ENCODE results near the gene TMEM178B. TPM values are rescaled to one million over a fixed set of nuclear protein-coding genes. Genes with fewer than 3 reads are reported as not detected.

The TMEM178B gene
- total RNA-seq, 1 experiment from 2014 or later = not detected

- BruUV-seq (replicated peaks) = no TSS peak
- Histone ChIP-seq H3K9me3 (ENCODE audit: insufficient read depth, low read depth) (no peaks in the 10 kb centered on the region), H3F3A (ENCODE audit: insufficient read depth, low read depth) (no peaks in the 10 kb centered on the region), H3K79me2 (ENCODE audit: low read depth) (no peaks in the 10 kb centered on the region), H2AFZ (no peak overlapping the region), H3K9me2 (ENCODE audit: insufficient read depth) (no peaks in the 10 kb centered on the region), H3K27me3 (ENCODE audit: insufficient read depth, low read depth) (0 out of 2 replicates have a peak, but pooled peaks cover 8% of the 10 kb centered on the region), H3K36me3 (ENCODE audit: low read depth) (no peaks in the 10 kb centered on the region), H4K20me1 (ENCODE audit: insufficient read depth) (no peaks in the 10 kb centered on the region), H3K4me2 (no peak overlapping the region), H3K4me3 (no peak overlapping the region), H3K4me1 (replicated peaks; ENCODE audit: insufficient read depth) (no peaks in the 10 kb centered on the region), H3K27ac (no peak overlapping the region)
- POLR2A ChIA-PET (ENCODE audit: unreplicated experiment) = no interaction called here
- intact Hi-C loops (cut with micrococcal nuclease; ENCODE audit: unreplicated experiment) = no loop called here
- TF ChIP-seq EZH2 (IDR thresholded peaks at IDR 0.05; ENCODE audit: low read depth) (no peak), CTCF (conservative IDR thresholded peaks at IDR 0.05) (no peak)
- CTCF ChIA-PET = no interaction called here
- DNase-seq = no peak
Measured at GRCh38 chr7:141360416-141360760, 286.5 kb downstream of the TMEM178B start.

GRCh38 chr7:141360803-141361202 lies 286.9 kb downstream of the TMEM178B start:
- no TSS peak for BruUV-seq (replicated peaks)
- no peaks in the 10 kb centered on the region for H3K9me2 ChIP-seq (ENCODE audit: insufficient read depth)
- no peak overlapping the region for H3K4me3 ChIP-seq
- TF ChIP-seq CTCF (conservative IDR thresholded peaks at IDR 0.05) (no peak), EZH2 (IDR thresholded peaks at IDR 0.05; ENCODE audit: low read depth) (no peak)
- no peaks in the 10 kb centered on the region for H3K79me2 ChIP-seq (ENCODE audit: low read depth)
- H2AFZ ChIP-seq = no peak overlapping the region
- ChIA-PET POLR2A (ENCODE audit: unreplicated experiment) (no interaction called here), CTCF (no interaction called here)
- no peaks in the 10 kb centered on the region for H3K36me3 ChIP-seq (ENCODE audit: low read depth)
- H4K20me1 ChIP-seq (ENCODE audit: insufficient read depth) = no peaks in the 10 kb centered on the region
- H3K9me3 ChIP-seq (ENCODE audit: insufficient read depth, low read depth) = no peaks in the 10 kb centered on the region
- DNase-seq = no peak
- H3K4me2 ChIP-seq = no peak overlapping the region
- H3F3A ChIP-seq (ENCODE audit: insufficient read depth, low read depth) = no peaks in the 10 kb centered on the region
- H3K27me3 ChIP-seq (ENCODE audit: insufficient read depth, low read depth) = 0 out of 2 replicates have a peak, but pooled peaks cover 12% of the 10 kb centered on the region
- H3K27ac ChIP-seq = no peak overlapping the region
- H3K4me1 ChIP-seq (replicated peaks; ENCODE audit: insufficient read depth) = no peaks in the 10 kb centered on the region
- intact Hi-C loops (cut with micrococcal nuclease; ENCODE audit: unreplicated experiment) = no loop called here

- ChIA-PET POLR2A (ENCODE audit: unreplicated experiment) (no interaction called here), CTCF (no interaction called here)
- Histone ChIP-seq H4K20me1 (ENCODE audit: insufficient read depth) (no peaks in the 10 kb centered on the region), H3K9me2 (ENCODE audit: insufficient read depth) (no peaks in the 10 kb centered on the region), H3K4me3 (no peak overlapping the region), H3K79me2 (ENCODE audit: low read depth) (no peaks in the 10 kb centered on the region), H2AFZ (no peak overlapping the region), H3K9me3 (ENCODE audit: insufficient read depth, low read depth) (no peaks in the 10 kb centered on the region), H3K27ac (no peak overlapping the region), H3K27me3 (ENCODE audit: insufficient read depth, low read depth) (0 out of 2 replicates have a peak, but pooled peaks cover 13% of the 10 kb centered on the region), H3K4me2 (no peak overlapping the region), H3K4me1 (replicated peaks; ENCODE audit: insufficient read depth) (no peaks in the 10 kb centered on the region), H3F3A (ENCODE audit: insufficient read depth, low read depth) (no peaks in the 10 kb centered on the region), H3K36me3 (ENCODE audit: low read depth) (no peaks in the 10 kb centered on the region)
- TF ChIP-seq EZH2 (IDR thresholded peaks at IDR 0.05; ENCODE audit: low read depth) (no peak), CTCF (conservative IDR thresholded peaks at IDR 0.05) (no peak)
- no TSS peak for BruUV-seq (replicated peaks)
- intact Hi-C loops (cut with micrococcal nuclease; ENCODE audit: unreplicated experiment) = no loop called here
- DNase-seq = no peak
Measured at GRCh38 chr7:141361479-141361878, 287.6 kb downstream of the TMEM178B start.

Measured in PC-9 (cell line).